Caco-2 (cell line): ENCODE data around the gene NGB. TPM values are rescaled to one million over a fixed set of nuclear protein-coding genes. Genes with fewer than 3 reads are reported as not detected.

Source experiments
- BruUV-seq: library from RNA; stranded (reverse); fragments of 400-500 nt; replicated peaks from 2 replicates; lab custom pipeline; 2021; lab: Mats Ljungman, UMichigan
- CTCF ChIA-PET: fragments of 300-600 bp; sonication (Branson Sonifier 250); formaldehyde crosslinking; loops from one replicate; lab custom pipeline; 2022; ENCODE audit warnings: antibody characterized with exemption; lab: Charles Lee
- POLR2A ChIA-PET: fragments of 300-600 bp; sonication (Branson Sonifier 250); formaldehyde crosslinking; loops from one replicate; lab custom pipeline; 2022; ENCODE audit warnings: antibody characterized with exemption; lab: Charles Lee
- DNase-seq, 2 experiments: peaks; one replicate each; pipeline versions ENCODE4 v3.0.0 to v3.0.0-alpha.2; 2020 to 2022
- H3K27me3 ChIP-seq: replicated peaks from 2 replicates; pipeline ENCODE4 v1.6.0; 2011; ENCODE audit warnings: low read length; ENCODE audit not compliant: control insufficient read depth, insufficient read depth
- H3K36me3 ChIP-seq: 2 replicates; pipeline ENCODE4 v1.5.1; 2011; ENCODE audit warnings: low read length; ENCODE audit not compliant: control insufficient read depth, insufficient read depth
- H3K4me1 ChIP-seq: fragments of 250-450 bp; sonication (Bioruptor Pico); 2 replicates; pipeline ENCODE4 v1.5.1; 2020; ENCODE audit warnings: mild to moderate bottlenecking
- H3K4me3 ChIP-seq: 2 replicates; pipeline ENCODE4 v1.5.1; 2011; ENCODE audit warnings: low read depth, mild to moderate bottlenecking, control low read depth, low read length
- H3K9me3 ChIP-seq: fragments of 250-450 bp; sonication (Bioruptor Pico); 2 replicates; pipeline ENCODE4 v1.5.1; 2020; ENCODE audit warnings: mild to moderate bottlenecking, moderate library complexity
- H3K27ac Mint-ChIP-seq: one replicate; pipeline ENCODE4 v1.8.0; 2022; ENCODE audit warnings: mixed read lengths; ENCODE audit not compliant: unreplicated experiment
- H3K27me3 Mint-ChIP-seq: one replicate; pipeline ENCODE4 v1.8.0; 2022; ENCODE audit warnings: mixed read lengths; ENCODE audit not compliant: insufficient read depth, unreplicated experiment
- H3K36me3 Mint-ChIP-seq: one replicate; pipeline ENCODE4 v1.8.0; 2022; ENCODE audit warnings: mild to moderate bottlenecking, mixed read lengths; ENCODE audit not compliant: insufficient read depth, unreplicated experiment
- H3K4me1 Mint-ChIP-seq: one replicate; pipeline ENCODE4 v1.8.0; 2022; ENCODE audit warnings: low read depth, mixed read lengths; ENCODE audit not compliant: unreplicated experiment
- H3K4me3 Mint-ChIP-seq: one replicate; pipeline ENCODE4 v1.8.0; 2022; ENCODE audit warnings: mild to moderate bottlenecking, moderate library complexity, mixed read lengths; ENCODE audit not compliant: unreplicated experiment
- H3K9me3 Mint-ChIP-seq: one replicate; pipeline ENCODE4 v1.8.0; 2022; ENCODE audit warnings: mixed read lengths; ENCODE audit not compliant: unreplicated experiment
- intact Hi-C: fragments of 100-400 bp; cut with micrococcal nuclease; formaldehyde crosslinking; loops from one replicate; pipeline ENCODE4 v1.10.0; 2022; ENCODE audit not compliant: unreplicated experiment
- total RNA-seq: library from RNA; stranded (reverse); gene quantifications from 2 replicates; pipeline ENCODE4 v1.2.3, GENCODE V29; 2022
- TF ChIP-seq, protein P1 (sequence below), 2 experiments: fragments of 200-600 bp in 1 of 2; IDR thresholded peaks; 1 replicate in 1 of 2; 2 replicates in 1 of 2; pipeline versions ENCODE4 v1.5.1 to v1.8.0; 2011 to 2022; ENCODE audit warnings: antibody characterized with exemption in 1 of 2, control low read depth in 1 of 2, inconsistent platforms in 1 of 2, low read depth in 1 of 2, low read length in 1 of 2, mild to moderate bottlenecking in 1 of 2, moderate library complexity in 1 of 2; ENCODE audit not compliant: insufficient read depth in 1 of 2, severe bottlenecking in 1 of 2, unreplicated experiment in 1 of 2

The NGB gene
- total RNA-seq, 1 experiment from 2014 or later, result not detected

- Histone ChIP-seq H3K36me3 (no peaks in the 10 kb centered on the region), H3K27me3 (no peaks in the 10 kb centered on the region), H3K4me1 (no peaks in the 10 kb centered on the region), H3K9me3 (no peaks in the 10 kb centered on the region), H3K4me3 (no peak overlapping the region)
- Mint-ChIP-seq H3K4me3 (no peak overlapping the region), H3K27me3 (peaks cover 17% of the 10 kb centered on the region), H3K9me3 (peaks cover 9% of the 10 kb centered on the region), H3K27ac (no peak overlapping the region), H3K4me1 (no peaks in the 10 kb centered on the region), H3K36me3 (no peaks in the 10 kb centered on the region)
- no TSS peak for BruUV-seq
- TF ChIP-seq, protein P1, sequence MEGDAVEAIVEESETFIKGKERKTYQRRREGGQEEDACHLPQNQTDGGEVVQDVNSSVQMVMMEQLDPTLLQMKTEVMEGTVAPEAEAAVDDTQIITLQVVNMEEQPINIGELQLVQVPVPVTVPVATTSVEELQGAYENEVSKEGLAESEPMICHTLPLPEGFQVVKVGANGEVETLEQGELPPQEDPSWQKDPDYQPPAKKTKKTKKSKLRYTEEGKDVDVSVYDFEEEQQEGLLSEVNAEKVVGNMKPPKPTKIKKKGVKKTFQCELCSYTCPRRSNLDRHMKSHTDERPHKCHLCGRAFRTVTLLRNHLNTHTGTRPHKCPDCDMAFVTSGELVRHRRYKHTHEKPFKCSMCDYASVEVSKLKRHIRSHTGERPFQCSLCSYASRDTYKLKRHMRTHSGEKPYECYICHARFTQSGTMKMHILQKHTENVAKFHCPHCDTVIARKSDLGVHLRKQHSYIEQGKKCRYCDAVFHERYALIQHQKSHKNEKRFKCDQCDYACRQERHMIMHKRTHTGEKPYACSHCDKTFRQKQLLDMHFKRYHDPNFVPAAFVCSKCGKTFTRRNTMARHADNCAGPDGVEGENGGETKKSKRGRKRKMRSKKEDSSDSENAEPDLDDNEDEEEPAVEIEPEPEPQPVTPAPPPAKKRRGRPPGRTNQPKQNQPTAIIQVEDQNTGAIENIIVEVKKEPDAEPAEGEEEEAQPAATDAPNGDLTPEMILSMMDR (IDR thresholded peaks at IDR 0.05; ENCODE audit: insufficient read depth in 1 of 2, low read depth in 1 of 2, low read length in 1 of 2, severe bottlenecking in 1 of 2, unreplicated experiment in 1 of 2), result no peak
- DNase-seq, result no peak
- CTCF ChIA-PET, result no interaction called here
- POLR2A ChIA-PET, result no interaction called here
- intact Hi-C loops, result no loop called here
Measured at GRCh38 chr14:77265187-77265515, 5.9 kb downstream of the NGB start.

DNA sequence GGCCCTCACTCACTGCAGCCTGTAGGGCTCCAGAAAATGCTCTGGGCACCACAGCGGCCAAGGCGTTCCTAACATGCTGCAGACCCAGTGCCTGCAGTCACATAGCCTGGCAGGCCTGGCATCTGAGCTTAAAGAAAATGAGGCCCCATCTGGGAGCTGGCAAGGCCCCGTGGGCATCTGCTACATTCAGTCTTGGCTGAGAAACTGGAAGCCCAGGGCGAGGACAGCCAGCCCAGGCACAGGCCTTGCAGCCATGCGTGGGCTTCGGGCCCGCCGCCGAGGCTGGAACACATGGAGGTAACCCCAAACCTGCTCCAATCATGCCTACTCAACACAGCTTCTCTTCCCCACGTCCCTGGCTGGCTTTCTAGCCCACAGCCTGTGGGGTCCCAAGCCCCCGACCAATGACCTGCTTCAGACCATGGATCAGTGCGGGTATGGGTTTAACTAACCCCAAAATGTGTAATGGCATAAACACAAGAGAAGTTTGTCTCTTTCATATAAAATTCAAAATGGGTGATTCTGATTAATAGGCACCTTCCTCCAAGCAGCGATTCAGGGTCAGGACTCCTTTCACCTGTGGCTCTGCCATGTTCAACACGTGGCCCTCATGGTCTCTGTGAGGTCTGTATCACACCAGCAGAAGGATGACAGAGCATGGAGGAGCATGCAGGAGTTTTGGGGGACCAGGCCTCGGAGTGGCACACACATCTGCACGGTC, 6.4 kb downstream of the NGB start:
- no TSS peak for BruUV-seq
- Mint-ChIP-seq H3K4me1 (peaks cover under 1% of the 10 kb centered on the region), H3K27me3 (peaks cover 17% of the 10 kb centered on the region), H3K36me3 (no peaks in the 10 kb centered on the region), H3K9me3 (peaks cover 9% of the 10 kb centered on the region), H3K4me3 (no peak overlapping the region), H3K27ac (no peak overlapping the region)
- DNase-seq, result no peak
- TF ChIP-seq, protein P1 (IDR thresholded peaks at IDR 0.05; ENCODE audit: insufficient read depth in 1 of 2, low read depth in 1 of 2, low read length in 1 of 2, severe bottlenecking in 1 of 2, unreplicated experiment in 1 of 2), result no peak
- Histone ChIP-seq H3K36me3 (no peaks in the 10 kb centered on the region), H3K4me1 (no peaks in the 10 kb centered on the region), H3K27me3 (no peaks in the 10 kb centered on the region), H3K9me3 (no peaks in the 10 kb centered on the region), H3K4me3 (no peak overlapping the region)
- ChIA-PET POLR2A (no interaction called here), CTCF (no interaction called here)
- intact Hi-C loops, result no loop called here

DNA sequence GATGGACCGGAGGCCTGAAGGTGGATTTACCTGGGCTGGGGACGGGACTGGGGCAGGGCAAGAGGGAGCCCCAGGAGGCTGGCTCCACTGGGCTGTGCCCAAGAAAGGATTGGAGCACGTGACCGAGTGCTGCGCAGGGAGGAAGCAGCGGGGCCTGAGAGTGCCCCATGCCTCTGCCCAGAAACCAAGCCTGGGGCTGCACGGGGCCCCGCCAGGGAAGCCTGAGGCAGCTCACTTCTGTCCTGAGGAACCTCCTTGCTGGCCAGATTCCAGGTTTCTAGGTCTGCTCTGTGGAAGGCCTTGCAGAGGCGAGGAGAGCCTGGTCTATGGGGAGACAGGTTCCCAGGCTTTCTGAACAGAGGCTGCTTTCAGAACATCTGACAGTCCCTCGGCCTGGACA, 10.4 kb downstream of the NGB start:
- peaks cover 17% of the 10 kb centered on the region for H3K27me3 Mint-ChIP-seq
- CTCF ChIA-PET, result no interaction called here
- DNase-seq, result no peak
- H3K36me3 ChIP-seq, result no peaks in the 10 kb centered on the region
- TF ChIP-seq, protein P1 (IDR thresholded peaks at IDR 0.05; ENCODE audit: insufficient read depth in 1 of 2, low read depth in 1 of 2, low read length in 1 of 2, severe bottlenecking in 1 of 2, unreplicated experiment in 1 of 2), result no peak
- H3K4me1 ChIP-seq, result no peaks in the 10 kb centered on the region
- no peak overlapping the region for H3K27ac Mint-ChIP-seq
- no peaks in the 10 kb centered on the region for H3K36me3 Mint-ChIP-seq
- H3K4me3 ChIP-seq, result no peak overlapping the region
- H3K9me3 Mint-ChIP-seq, result no peaks in the 10 kb centered on the region
- no peaks in the 10 kb centered on the region for H3K27me3 ChIP-seq
- no peaks in the 10 kb centered on the region for H3K9me3 ChIP-seq
- intact Hi-C loops, result no loop called here
- peaks cover 6% of the 10 kb centered on the region for H3K4me1 Mint-ChIP-seq
- POLR2A ChIA-PET, result no interaction called here
- BruUV-seq, result no TSS peak
- no peak overlapping the region for H3K4me3 Mint-ChIP-seq
